ENCODE measurements around the gene C1orf122.

C1orf122 gene

GRCh38 chr1:37845049-37845646 lies 37.6 kb downstream of the C1orf122 start:
- DNase-seq (ENCODE audit: low read depth, low spot score), result no peak

- no peak for DNase-seq (ENCODE audit: low read depth, low spot score)
Observed at GRCh38 chr1:37845786-37846185, 38.2 kb downstream of the C1orf122 start.

- DNase-seq (ENCODE audit: low read depth, low spot score), result no peak
Observed at GRCh38 chr1:37846647-37847339, 39.2 kb downstream of the C1orf122 start.

GRCh38 chr1:37849480-37849879 lies 41.9 kb downstream of the C1orf122 start:
- no peak for DNase-seq (ENCODE audit: low read depth, low spot score)

- DNase-seq (ENCODE audit: low read depth, low spot score), result no peak
Observed at GRCh38 chr1:37850352-37850955, 42.9 kb downstream of the C1orf122 start.

GRCh38 chr1:37851262-37851661 lies 43.7 kb downstream of the C1orf122 start:
- DNase-seq (ENCODE audit: low read depth, low spot score), result no peak

GRCh38 chr1:37851782-37852210 lies 44.2 kb downstream of the C1orf122 start:
- no peak for DNase-seq (ENCODE audit: low read depth, low spot score)

GRCh38 chr1:37853157-37853556 lies 45.6 kb downstream of the C1orf122 start:
- no peak for DNase-seq (ENCODE audit: low read depth, low spot score)

- DNase-seq (ENCODE audit: low read depth, low spot score), result no peak
Observed at GRCh38 chr1:37854406-37854805, 46.8 kb downstream of the C1orf122 start.
